ENCODE data around the gene EPHB1. TPM values are rescaled to one million over a fixed set of nuclear protein-coding genes. Genes with fewer than 3 reads are reported as not detected.

Gene EPHB1
- total RNA-seq, 4 donors from 2014 or later = 0.30 to 5.3 (median 2.6) TPM

- no peak for DNase-seq (ENCODE audit: low spot score in 2 of 2)
- no peaks in the 10 kb centered on the region for H3K9me3 ChIP-seq
- H3K27me3 ChIP-seq = no peaks in the 10 kb centered on the region
- no peak for TF ChIP-seq POLR2A (IDR thresholded peaks at IDR 0.05)
- no peak for TF ChIP-seq CTCF (IDR thresholded peaks at IDR 0.05)
- no peak for TF ChIP-seq EP300 (IDR thresholded peaks at IDR 0.05)
- H3K27ac ChIP-seq = no peak overlapping the region
- WGBS, 2 donors = 65 to 88% methylated on average over 5 of the region's 5 CpGs
- no peaks in the 10 kb centered on the region for H3K4me1 ChIP-seq
- H3K4me3 ChIP-seq = no peak overlapping the region
- H3K36me3 ChIP-seq = no peaks in the 10 kb centered on the region
These were observed 38.5 kb downstream of the EPHB1 start for GRCh38 chr3:134833453-134834163.

- Histone ChIP-seq H3K27ac (no peak overlapping the region), H3K4me1 (no peaks in the 10 kb centered on the region), H3K36me3 (no peaks in the 10 kb centered on the region), H3K27me3 (no peaks in the 10 kb centered on the region), H3K4me3 (no peak overlapping the region), H3K9me3 (peaks cover 0 to 1% (median 0%) of the 10 kb centered on the region in 4 donors)
- DNase-seq (ENCODE audit: low spot score in 2 of 2) = no peak
- WGBS, 2 donors = 83 to 88% methylated on average over 3 of the region's 3 CpGs
- TF ChIP-seq EP300 (IDR thresholded peaks at IDR 0.05) (no peak), CTCF (IDR thresholded peaks at IDR 0.05) (no peak), POLR2A (IDR thresholded peaks at IDR 0.05) (no peak)
These were observed 41.9 kb downstream of the EPHB1 start for GRCh38 chr3:134836921-134837320.

GRCh38 chr3:134838599-134838998, 43.5 kb downstream of the EPHB1 start:
- WGBS, 2 donors = 63 to 67% methylated on average over 2 of the region's 2 CpGs
- no peak for TF ChIP-seq POLR2A (IDR thresholded peaks at IDR 0.05)
- TF ChIP-seq CTCF (IDR thresholded peaks at IDR 0.05) = no peak
- no peak for TF ChIP-seq EP300 (IDR thresholded peaks at IDR 0.05)
- Histone ChIP-seq H3K36me3 (no peaks in the 10 kb centered on the region), H3K27ac (no peak overlapping the region), H3K27me3 (no peaks in the 10 kb centered on the region), H3K4me3 (no peak overlapping the region), H3K4me1 (no peaks in the 10 kb centered on the region), H3K9me3 (peaks cover 0 to 18% (median 3%) of the 10 kb centered on the region in 4 donors)
- DNase-seq (ENCODE audit: low spot score in 2 of 2) = no peak

- no peak for DNase-seq (ENCODE audit: low spot score in 2 of 2)
- no peak overlapping the region for H3K27ac ChIP-seq
- TF ChIP-seq CTCF (IDR thresholded peaks at IDR 0.05) = no peak
- no peak for TF ChIP-seq EP300 (IDR thresholded peaks at IDR 0.05)
- no peak for TF ChIP-seq POLR2A (IDR thresholded peaks at IDR 0.05)
- no peaks in the 10 kb centered on the region for H3K27me3 ChIP-seq
- H3K9me3 ChIP-seq = peaks cover 0 to 26% (median 3%) of the 10 kb centered on the region in 4 donors
- WGBS, 2 donors = 80 to 91% methylated on average over 3 of the region's 3 CpGs
- no peak overlapping the region for H3K4me3 ChIP-seq
- no peaks in the 10 kb centered on the region for H3K4me1 ChIP-seq
- H3K36me3 ChIP-seq = no peaks in the 10 kb centered on the region
These were observed 44.4 kb downstream of the EPHB1 start for GRCh38 chr3:134839422-134839821.

GRCh38 chr3:134839990-134840389, 44.9 kb downstream of the EPHB1 start:
- WGBS, 2 donors = 59 to 76% methylated on average over 1 of the region's 1 CpG
- Histone ChIP-seq H3K27me3 (no peaks in the 10 kb centered on the region), H3K4me3 (no peak overlapping the region), H3K27ac (no peak overlapping the region), H3K4me1 (no peaks in the 10 kb centered on the region), H3K9me3 (peaks cover 0 to 28% (median 3%) of the 10 kb centered on the region in 4 donors), H3K36me3 (no peaks in the 10 kb centered on the region)
- TF ChIP-seq CTCF (IDR thresholded peaks at IDR 0.05) (no peak), POLR2A (IDR thresholded peaks at IDR 0.05) (no peak), EP300 (IDR thresholded peaks at IDR 0.05) (no peak)
- peak in 1 of 2 donors; percentile 9 for DNase-seq (ENCODE audit: low spot score in 2 of 2)
